GM10248 (cell line): Measurements from ENCODE around the gene GRM4.

Experiments used
- CTCF ChIA-PET: fragments of 300-600 bp; sonication (Branson Sonifier 250); formaldehyde crosslinking; extraction: SDS; loops from one replicate; lab custom pipeline; 2021; ENCODE audit warnings: antibody characterized with exemption; lab: Yijun Ruan, JAX
- POLR2A ChIA-PET: fragments of 350-650 bp; sonication (Branson Sonifier 250); formaldehyde crosslinking; extraction: SDS; loops from one replicate; lab custom pipeline; 2020; ENCODE audit warnings: antibody characterized with exemption; lab: Yijun Ruan, JAX
- DNase-seq: peaks from one replicate; pipeline ENCODE4 v3.0.0; 2012; ENCODE audit errors: extremely low spot score
- CTCF ChIP-seq: IDR thresholded peaks from 2 replicates; pipeline ENCODE4 v1.5.1; 2012; ENCODE audit warnings: mild to moderate bottlenecking, low read depth; ENCODE audit errors: extremely low read depth, missing control alignments, control extremely low read depth

The GRM4 gene

GRCh38 chr6:33984466-33985312 is 161.2 kb downstream of the GRM4 start:
- CTCF ChIA-PET: no interaction called here
- TF ChIP-seq CTCF: no peak
- POLR2A ChIA-PET: no interaction called here
- no peak for DNase-seq

GRCh38 chr6:33983721-33984465 is 162.0 kb downstream of the GRM4 start:
- ChIA-PET CTCF (no interaction called here), POLR2A (no interaction called here)
- no peak for TF ChIP-seq CTCF
- no peak for DNase-seq

- no peak for TF ChIP-seq CTCF
- POLR2A ChIA-PET: no interaction called here
- CTCF ChIA-PET: no interaction called here
- DNase-seq: no peak
Measured at GRCh38 chr6:33983109-33983716, 162.7 kb downstream of the GRM4 start.

- CTCF ChIA-PET: no interaction called here
- DNase-seq: no peak
- no peak for TF ChIP-seq CTCF
- POLR2A ChIA-PET: no interaction called here
Measured at GRCh38 chr6:33981861-33982260, 164.0 kb downstream of the GRM4 start.

GRCh38 chr6:33981421-33981820 is 164.5 kb downstream of the GRM4 start:
- ChIA-PET CTCF (no interaction called here), POLR2A (no interaction called here)
- TF ChIP-seq CTCF: no peak
- no peak for DNase-seq

- CTCF ChIA-PET: no interaction called here
- DNase-seq: no peak
- POLR2A ChIA-PET: no interaction called here
- no peak for TF ChIP-seq CTCF
Measured at GRCh38 chr6:33980176-33981175, 165.4 kb downstream of the GRM4 start.
